ENCODE results near the gene MICU2. TPM values are rescaled to one million over a fixed set of nuclear protein-coding genes. Genes with fewer than 3 reads are reported as not detected.

Gene MICU2, protein sequence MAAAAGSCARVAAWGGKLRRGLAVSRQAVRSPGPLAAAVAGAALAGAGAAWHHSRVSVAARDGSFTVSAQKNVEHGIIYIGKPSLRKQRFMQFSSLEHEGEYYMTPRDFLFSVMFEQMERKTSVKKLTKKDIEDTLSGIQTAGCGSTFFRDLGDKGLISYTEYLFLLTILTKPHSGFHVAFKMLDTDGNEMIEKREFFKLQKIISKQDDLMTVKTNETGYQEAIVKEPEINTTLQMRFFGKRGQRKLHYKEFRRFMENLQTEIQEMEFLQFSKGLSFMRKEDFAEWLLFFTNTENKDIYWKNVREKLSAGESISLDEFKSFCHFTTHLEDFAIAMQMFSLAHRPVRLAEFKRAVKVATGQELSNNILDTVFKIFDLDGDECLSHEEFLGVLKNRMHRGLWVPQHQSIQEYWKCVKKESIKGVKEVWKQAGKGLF
- total RNA-seq (2021) (53.5 and 56.0 TPM in 2 replicates), Bru-seq, nascent RNA (percentile 88 among the genes with signal in this experiment), BruChase-seq, experiment 1, labeled RNA remaining after a 2-hour chase (percentile 70 among the genes with signal in this experiment), BruChase-seq, experiment 2, labeled RNA remaining after a 6-hour chase (percentile 74 among the genes with signal in this experiment)
- long read RNA-seq, transcript MICU2-201 (12 exons, 1,920 nt), result major isoform, 126 of 139 reads
- long read RNA-seq, partial matches to known transcripts, result 2 of 139 reads
- long read RNA-seq, other reads (novel, unspliced or antisense), result 11 of 139 reads

DNA sequence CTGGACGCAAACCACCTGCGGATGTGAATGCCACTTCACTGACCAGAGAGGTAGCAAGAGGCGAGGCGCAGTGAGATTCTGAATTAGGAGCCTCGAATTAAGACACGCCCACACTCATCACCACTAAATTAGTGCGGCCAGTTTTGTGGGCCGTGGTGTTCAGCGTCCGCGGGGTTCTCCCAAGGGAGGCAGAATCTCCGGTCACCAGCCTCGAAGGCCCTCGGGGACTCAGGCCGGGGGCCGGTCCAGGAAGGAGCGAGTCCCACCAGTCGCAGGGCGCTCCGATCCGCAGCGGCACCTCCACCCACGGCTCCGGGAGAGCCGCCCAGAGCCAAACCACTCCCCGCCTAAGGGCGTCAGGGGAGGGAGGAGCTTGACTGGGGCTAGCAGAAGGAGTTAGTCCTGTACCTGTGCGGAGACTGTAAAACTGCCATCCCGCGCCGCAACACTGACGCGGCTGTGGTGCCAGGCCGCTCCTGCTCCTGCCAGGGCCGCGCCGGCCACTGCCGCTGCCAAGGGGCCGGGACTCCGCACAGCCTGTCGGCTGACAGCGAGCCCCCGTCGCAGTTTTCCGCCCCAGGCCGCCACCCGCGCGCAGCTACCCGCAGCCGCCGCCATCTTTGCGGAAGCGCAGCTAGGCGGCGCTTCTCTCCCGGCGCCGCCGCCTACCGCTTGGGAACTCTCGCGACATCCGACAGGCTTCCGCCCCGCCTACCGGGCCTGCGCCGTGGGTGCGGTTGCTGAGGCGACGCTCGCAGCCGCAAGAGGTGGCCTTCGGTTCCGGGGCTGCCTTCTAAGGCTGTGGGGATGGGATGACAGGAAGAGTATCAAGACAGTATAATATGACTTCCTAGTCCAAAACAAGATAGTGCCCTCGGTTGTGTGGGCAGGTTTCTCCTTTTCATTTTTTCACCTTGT lies at the start of gene MICU2:
MICU2 (minus strand) TSS at position 640 of the 918 bp plus-strand sequence; CDS start at position 618, 22 bp downstream.
- Histone ChIP-seq H3K4me1 (ENCODE audit: insufficient read depth, low read length, poor library complexity, severe bottlenecking) (peaks cover 3% of the 10 kb centered on the region), H3K36me3 (ENCODE audit: insufficient read depth, low read length, poor library complexity, severe bottlenecking) (no peaks in the 10 kb centered on the region), H3K27me3 (replicated peaks; ENCODE audit: insufficient read depth, low read depth, low read length, poor library complexity) (no peaks in the 10 kb centered on the region), H3K9me3 (ENCODE audit: low read depth, low read length, poor library complexity, severe bottlenecking) (no peaks in the 10 kb centered on the region), H3K4me3 (ENCODE audit: low read depth, low read length, poor library complexity, severe bottlenecking) (peak within 1 kb of the TSS; percentile 73), H3K27ac (ENCODE audit: low read depth, low read length, poor library complexity, severe bottlenecking) (peak within 1 kb of the TSS; percentile 96)
- TF ChIP-seq CTCF (conservative IDR thresholded peaks at IDR 0.05; ENCODE audit: low read depth, low read length) (no peak), EZH2 (IDR thresholded peaks at IDR 0.05; ENCODE audit: borderline replicate concordance, low read depth, low read length, poor library complexity, severe bottlenecking) (no peak)
- DNase-seq (ENCODE audit: low spot score), result peak; percentile 96
- intact Hi-C loops (cut with micrococcal nuclease; ENCODE audit: unreplicated experiment), result no loop called here
- BruUV-seq (replicated peaks), result no TSS peak
- ChIA-PET CTCF (no interaction called here), POLR2A (ENCODE audit: low non-redundant PET) (interaction anchor here (0.9 kb wide), 1 partner anchor 18 kb away, joined by 3 read pairs; no protein-coding TSS in a partner anchor)

DNA sequence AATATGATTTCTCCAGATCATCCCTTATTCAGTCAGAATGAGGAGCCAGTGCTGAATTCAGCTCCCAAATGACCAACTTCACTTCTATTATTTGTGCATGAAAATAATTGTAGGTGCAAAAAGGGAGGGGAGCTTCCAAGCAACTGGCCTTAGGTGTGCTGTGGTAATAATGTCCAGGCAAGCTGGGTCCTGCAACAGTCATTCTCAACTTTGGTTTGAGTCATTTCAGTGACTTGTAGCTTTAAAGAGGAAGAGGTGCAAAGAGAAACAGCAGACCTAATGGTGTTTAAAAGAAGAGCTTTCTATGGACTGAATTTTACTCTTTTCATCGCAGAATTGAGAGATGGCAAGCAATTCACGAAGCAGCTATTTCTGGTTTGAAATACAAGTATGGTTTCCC lies 37.7 kb upstream of the MICU2 start:
- no peak for DNase-seq (ENCODE audit: low spot score)
- POLR2A ChIA-PET (ENCODE audit: low non-redundant PET), result no interaction called here
- TF ChIP-seq EZH2 (IDR thresholded peaks at IDR 0.05; ENCODE audit: borderline replicate concordance, low read depth, low read length, poor library complexity, severe bottlenecking) (no peak), CTCF (conservative IDR thresholded peaks at IDR 0.05; ENCODE audit: low read depth, low read length) (no peak)
- Histone ChIP-seq H3K4me1 (ENCODE audit: insufficient read depth, low read length, poor library complexity, severe bottlenecking) (no peaks in the 10 kb centered on the region), H3K27ac (ENCODE audit: low read depth, low read length, poor library complexity, severe bottlenecking) (no peak overlapping the region), H3K4me3 (ENCODE audit: low read depth, low read length, poor library complexity, severe bottlenecking) (no peak overlapping the region), H3K9me3 (ENCODE audit: low read depth, low read length, poor library complexity, severe bottlenecking) (no peaks in the 10 kb centered on the region), H3K27me3 (replicated peaks; ENCODE audit: insufficient read depth, low read depth, low read length, poor library complexity) (no peaks in the 10 kb centered on the region), H3K36me3 (ENCODE audit: insufficient read depth, low read length, poor library complexity, severe bottlenecking) (no peaks in the 10 kb centered on the region)
- CTCF ChIA-PET, result no interaction called here
- no TSS peak for BruUV-seq (replicated peaks)
- intact Hi-C loops (cut with micrococcal nuclease; ENCODE audit: unreplicated experiment), result no loop called here

DNA sequence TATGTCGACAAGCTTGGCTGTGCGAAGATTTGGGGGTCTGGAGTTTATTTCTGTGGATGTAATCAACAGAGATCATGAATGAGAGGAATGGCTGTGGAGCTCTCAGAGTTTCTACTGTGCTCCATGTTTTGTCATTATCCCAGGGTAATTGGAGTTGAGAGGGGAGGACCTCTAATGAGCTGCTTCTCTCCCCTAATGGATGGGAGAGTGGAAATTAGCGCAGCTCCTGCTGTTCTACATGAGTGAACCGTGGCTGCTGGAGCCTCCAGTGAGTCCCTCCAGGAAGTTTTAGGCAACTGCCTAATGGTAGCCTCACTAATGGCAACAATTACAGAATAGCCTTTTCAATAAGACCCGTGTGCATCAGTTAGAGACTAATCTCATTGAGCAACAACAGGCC lies 35.6 kb upstream of the MICU2 start:
- ChIA-PET POLR2A (ENCODE audit: low non-redundant PET) (no interaction called here), CTCF (no interaction called here)
- no peak overlapping the region for H3K27ac ChIP-seq (ENCODE audit: low read depth, low read length, poor library complexity, severe bottlenecking)
- intact Hi-C loops (cut with micrococcal nuclease; ENCODE audit: unreplicated experiment), result loop anchor here (2.0 to 10.0 kb wide), 4 partner anchors 135 to 1158 kb away; no protein-coding TSS in a partner anchor
- H3K9me3 ChIP-seq (ENCODE audit: low read depth, low read length, poor library complexity, severe bottlenecking), result no peaks in the 10 kb centered on the region
- peaks cover 4% of the 10 kb centered on the region for H3K27me3 ChIP-seq (replicated peaks; ENCODE audit: insufficient read depth, low read depth, low read length, poor library complexity)
- BruUV-seq (replicated peaks), result no TSS peak
- DNase-seq (ENCODE audit: low spot score), result no peak
- TF ChIP-seq EZH2 (IDR thresholded peaks at IDR 0.05; ENCODE audit: borderline replicate concordance, low read depth, low read length, poor library complexity, severe bottlenecking) (no peak), CTCF (conservative IDR thresholded peaks at IDR 0.05; ENCODE audit: low read depth, low read length) (no peak)
- H3K4me3 ChIP-seq (ENCODE audit: low read depth, low read length, poor library complexity, severe bottlenecking), result no peak overlapping the region
- H3K36me3 ChIP-seq (ENCODE audit: insufficient read depth, low read length, poor library complexity, severe bottlenecking), result no peaks in the 10 kb centered on the region
- H3K4me1 ChIP-seq (ENCODE audit: insufficient read depth, low read length, poor library complexity, severe bottlenecking), result no peaks in the 10 kb centered on the region

Measured in A673 (cell line).